Uterus (tissue), 2 donors: ENCODE data around the gene CAMTA2.
A peak's percentile ranks its signal among the peaks of the same experiment; 100 is the strongest.

Experiments
- CTCF ChIP-seq, 4 experiments: fragments of 200-600 bp in 2 of 4; fragments of 450-650 bp in 2 of 4; sonication (generic) in 2 of 4; IDR thresholded peaks; one replicate each; pipeline ENCODE4 v1.5.1; 2016 to 2019; ENCODE audit warnings: antibody characterized with exemption in 4 of 4, mild to moderate bottlenecking in 2 of 4, moderate library complexity in 1 of 4
- POLR2A ChIP-seq, 2 donors: fragments of 450-650 bp; IDR thresholded peaks; one replicate each; pipeline ENCODE4 v1.6.1; 2016; ENCODE audit warnings: antibody characterized with exemption in 2 of 2, mild to moderate bottlenecking in 1 of 2, moderate library complexity in 1 of 2

GRCh38 chr17:4948931-4949320 lies 38.5 kb downstream of the CAMTA2 start:
- no peak for TF ChIP-seq CTCF (IDR thresholded peaks at IDR 0.05)
- TF ChIP-seq POLR2A (IDR thresholded peaks at IDR 0.05) = peak; percentile 43 to 67
